ENCODE results near the gene EIF5.

DNA sequence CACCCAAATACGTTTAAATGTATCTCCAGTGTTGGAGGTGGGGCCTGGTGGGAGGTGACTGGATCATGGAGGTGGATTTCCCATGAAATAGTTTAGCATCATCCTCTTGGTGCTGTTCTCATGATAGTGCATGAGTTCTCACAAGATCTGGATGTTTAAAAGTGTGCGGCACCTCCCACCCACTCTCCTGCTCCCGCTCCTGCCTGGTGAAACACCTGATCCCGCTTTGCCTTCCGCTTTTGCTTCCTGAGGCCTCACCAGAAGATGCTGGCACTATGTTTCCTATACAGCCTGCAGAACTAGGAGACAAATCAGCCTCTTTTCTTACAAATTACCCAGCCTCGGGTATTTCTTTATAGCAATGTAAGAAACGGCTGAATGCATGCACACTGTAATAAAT lies 20.1 kb downstream of the EIF5 start:
- TF ChIP-seq, protein P1, sequence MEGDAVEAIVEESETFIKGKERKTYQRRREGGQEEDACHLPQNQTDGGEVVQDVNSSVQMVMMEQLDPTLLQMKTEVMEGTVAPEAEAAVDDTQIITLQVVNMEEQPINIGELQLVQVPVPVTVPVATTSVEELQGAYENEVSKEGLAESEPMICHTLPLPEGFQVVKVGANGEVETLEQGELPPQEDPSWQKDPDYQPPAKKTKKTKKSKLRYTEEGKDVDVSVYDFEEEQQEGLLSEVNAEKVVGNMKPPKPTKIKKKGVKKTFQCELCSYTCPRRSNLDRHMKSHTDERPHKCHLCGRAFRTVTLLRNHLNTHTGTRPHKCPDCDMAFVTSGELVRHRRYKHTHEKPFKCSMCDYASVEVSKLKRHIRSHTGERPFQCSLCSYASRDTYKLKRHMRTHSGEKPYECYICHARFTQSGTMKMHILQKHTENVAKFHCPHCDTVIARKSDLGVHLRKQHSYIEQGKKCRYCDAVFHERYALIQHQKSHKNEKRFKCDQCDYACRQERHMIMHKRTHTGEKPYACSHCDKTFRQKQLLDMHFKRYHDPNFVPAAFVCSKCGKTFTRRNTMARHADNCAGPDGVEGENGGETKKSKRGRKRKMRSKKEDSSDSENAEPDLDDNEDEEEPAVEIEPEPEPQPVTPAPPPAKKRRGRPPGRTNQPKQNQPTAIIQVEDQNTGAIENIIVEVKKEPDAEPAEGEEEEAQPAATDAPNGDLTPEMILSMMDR (IDR thresholded peaks at IDR 0.05; ENCODE audit: extremely low read depth in 1 of 2, insufficient read depth in 1 of 2, low read depth in 1 of 2, low read length in 2 of 2), result no peak
- no peak for TF ChIP-seq EZH2 (IDR thresholded peaks at IDR 0.05; ENCODE audit: borderline replicate concordance, low read depth, low read length, severe bottlenecking)
- TF ChIP-seq POLR2A (IDR thresholded peaks at IDR 0.05; ENCODE audit: low read depth, low read length), result no peak
- TF ChIP-seq JUN (IDR thresholded peaks at IDR 0.05; ENCODE audit: borderline replicate concordance, insufficient read depth, insufficient read length, low read depth), result no peak

All from endothelial cell of umbilical vein (primary cell).